Raji (cell line): ENCODE results near the gene RNF212.

ENCODE experiments used
- POLR2A ChIP-seq: IDR thresholded peaks from 2 replicates; pipeline ENCODE4 v1.6.1; 2011; ENCODE audit warnings: low read depth, low read length, control low read depth; ENCODE audit not compliant: insufficient read depth

The RNF212 gene

GRCh38 chr4:1069394-1069793, 44.0 kb downstream of the RNF212 start:
- no peak for TF ChIP-seq POLR2A

GRCh38 chr4:1065732-1066131, 47.6 kb downstream of the RNF212 start:
- TF ChIP-seq POLR2A, result no peak

GRCh38 chr4:1062419-1062818, 50.9 kb downstream of the RNF212 start:
- TF ChIP-seq POLR2A, result no peak

GRCh38 chr4:1061760-1062159, 51.6 kb downstream of the RNF212 start:
- TF ChIP-seq POLR2A, result no peak

GRCh38 chr4:1061056-1061700, 52.2 kb downstream of the RNF212 start:
- TF ChIP-seq POLR2A, result no peak

- no peak for TF ChIP-seq POLR2A
Observed at GRCh38 chr4:1060621-1061020, 52.7 kb downstream of the RNF212 start.

GRCh38 chr4:1060121-1060520, 53.2 kb downstream of the RNF212 start:
- TF ChIP-seq POLR2A, result no peak

GRCh38 chr4:1058997-1059665, 54.2 kb downstream of the RNF212 start:
- TF ChIP-seq POLR2A, result no peak

GRCh38 chr4:1058198-1058996, 55.0 kb downstream of the RNF212 start:
- no peak for TF ChIP-seq POLR2A

GRCh38 chr4:1057403-1057745, 56.0 kb downstream of the RNF212 start:
- TF ChIP-seq POLR2A, result no peak

GRCh38 chr4:1056671-1057402, 56.5 kb downstream of the RNF212 start:
- no peak for TF ChIP-seq POLR2A

- peak; percentile 50 for TF ChIP-seq POLR2A
Observed at GRCh38 chr4:1055721-1056590, 57.4 kb downstream of the RNF212 start.

- TF ChIP-seq POLR2A, result no peak
Observed at GRCh38 chr4:1053080-1053661, 60.2 kb downstream of the RNF212 start.

- TF ChIP-seq POLR2A, result no peak
Observed at GRCh38 chr4:1052231-1052671, 61.1 kb downstream of the RNF212 start.
